K562 (cell line): Measurements from ENCODE around the gene TEX261. TPM values are rescaled to one million over a fixed set of nuclear protein-coding genes. Genes with fewer than 3 reads are reported as not detected.

ENCODE experiments used
- ATAC-seq: fragments of 200-7000 bp; cut with Tn5 transposase; 3 replicates; pipeline ENCODE4 v1.9.1; 2020; ENCODE audit warnings: moderate library complexity
- BruUV-seq: library from RNA; stranded (reverse); fragments of 400-500 nt; replicated peaks from 2 replicates; lab custom pipeline; 2021; lab: Mats Ljungman, UMichigan
- CTCF ChIA-PET: fragments of 300-600 bp; formaldehyde crosslinking; extraction: SDS; loops from one replicate; lab custom pipeline; 2021; ENCODE audit warnings: low intra/inter-chr PET ratio; lab: Yijun Ruan, JAX
- POLR2A ChIA-PET: fragments of 300-600, 350-650 bp; sonication (Branson Sonifier 250); formaldehyde crosslinking; extraction: SDS; loops from one replicate; lab custom pipeline; 2021; ENCODE audit warnings: antibody characterized with exemption, inconsistent platforms; lab: Yijun Ruan, JAX
- DNase-seq, 4 experiments: peaks; one replicate each; pipeline versions ENCODE4 v3.0.0 to v3.0.0-alpha.2; 2011 to 2018; ENCODE audit warnings: low spot score in 3 of 4, mixed read lengths in 3 of 4; ENCODE audit errors: extremely low read depth in 1 of 4
- FAIRE-seq: peaks from 2 replicates; lab custom pipeline; 2011; peaks lifted over from hg19 to GRCh38; lab: Jason Lieb, UNC
- H2AFZ ChIP-seq: 2 replicates; pipeline ENCODE4 v1.6.0; 2011; ENCODE audit warnings: low read depth, low read length, control low read depth, inconsistent platforms
- H3K27ac ChIP-seq: fragments of 200-600 bp; 3 replicates; pipeline ENCODE4 v1.8.0; 2011; ENCODE audit warnings: low read depth, mild to moderate bottlenecking, control low read depth, inconsistent platforms, low read length, moderate library complexity, mixed read lengths; ENCODE audit errors: extremely low read depth
- H3K27me3 ChIP-seq, 2 experiments: fragments of 300-600 bp in 1 of 2; 2 replicates in 1 of 2; 3 replicates in 1 of 2; pipeline versions ENCODE4 v1.6.0 to v1.8.0; 2011; ENCODE audit warnings: inconsistent platforms in 2 of 2, low read length in 2 of 2, mild to moderate bottlenecking in 1 of 2, mixed read lengths in 1 of 2, moderate library complexity in 1 of 2; ENCODE audit not compliant: control insufficient read depth in 2 of 2, insufficient read depth in 2 of 2
- H3K36me3 ChIP-seq: fragments of 300-600 bp; 3 replicates; pipeline ENCODE4 v1.8.0; 2011; ENCODE audit warnings: mild to moderate bottlenecking, low read length, inconsistent platforms; ENCODE audit not compliant: control insufficient read depth, insufficient read depth
- H3K4me1 ChIP-seq, 2 experiments: fragments of 200-600 bp in 1 of 2; replicated peaks in 1 of 2; 2 replicates in 1 of 2; 3 replicates in 1 of 2; pipeline versions ENCODE4 v1.5.1 to v1.8.0; 2011; ENCODE audit warnings: inconsistent platforms in 2 of 2, low read length in 2 of 2, mild to moderate bottlenecking in 1 of 2, mixed read lengths in 1 of 2, moderate library complexity in 1 of 2; ENCODE audit not compliant: control insufficient read depth in 2 of 2, insufficient read depth in 2 of 2
- H3K4me2 ChIP-seq: 2 replicates; pipeline ENCODE4 v1.6.1; 2011; ENCODE audit warnings: low read length, control low read depth, inconsistent platforms, mixed read lengths; ENCODE audit not compliant: insufficient read depth
- H3K4me3 ChIP-seq: fragments of 200-600 bp; sonication (generic), shearing (Covaris generic); 2 replicates; pipeline ENCODE4 v1.5.1; 2016; ENCODE audit warnings: control low read depth, inconsistent platforms
- H3K79me2 ChIP-seq: fragments of 200-600 bp; 3 replicates; pipeline ENCODE4 v1.8.0; 2011; ENCODE audit warnings: low read length, inconsistent platforms; ENCODE audit not compliant: control insufficient read depth, insufficient read depth
- H3K9ac ChIP-seq, 2 experiments: 2 replicates each; pipeline versions ENCODE4 v1.6.0 to v1.6.1; 2011; ENCODE audit warnings: low read depth in 2 of 2, low read length in 2 of 2, control low read depth in 1 of 2, inconsistent platforms in 1 of 2, mild to moderate bottlenecking in 1 of 2, mixed read lengths in 1 of 2; ENCODE audit not compliant: insufficient read depth in 1 of 2
- H3K9me1 ChIP-seq: one replicate; pipeline ENCODE4 v1.6.0; 2011; ENCODE audit warnings: inconsistent platforms, mild to moderate bottlenecking, low read length, moderate library complexity; ENCODE audit not compliant: control insufficient read depth, insufficient read depth
- H3K9me3 ChIP-seq: replicated peaks from 2 replicates; pipeline ENCODE4 v1.5.1; 2011; ENCODE audit warnings: low read depth, low read length, inconsistent platforms; ENCODE audit not compliant: control insufficient read depth, insufficient read depth
- H4K20me1 ChIP-seq: replicated peaks from 2 replicates; pipeline ENCODE4 v1.6.1; 2011; ENCODE audit warnings: low read length, inconsistent platforms, mixed read lengths; ENCODE audit not compliant: control insufficient read depth, insufficient read depth
- ARID3A ChIP-seq: IDR thresholded peaks from 2 replicates; pipeline ENCODE4 v1.6.1; 2012; ENCODE audit warnings: low read depth, low read length, improper control_type of control experiment, borderline replicate concordance
- ATF1 ChIP-seq, 2 experiments: fragments of 450-650 bp in 1 of 2; IDR thresholded peaks; 2 replicates each; pipeline ENCODE4 v1.6.1; 2016; ENCODE audit warnings: missing compliant biosample characterization in 1 of 2, missing genetic modification characterization in 1 of 2
- CEBPB ChIP-seq: fragments of 450-650 bp; IDR thresholded peaks from 2 replicates; pipeline ENCODE4 v1.6.1; 2016; ENCODE audit warnings: missing genetic modification characterization, missing compliant biosample characterization
- CEBPG ChIP-seq, 3 experiments: fragments of 200-800 bp in 1 of 3; sonication (Bioruptor generic) in 1 of 3; sonication (generic) in 1 of 3; formaldehyde crosslinking in 1 of 3; IDR thresholded peaks in 2 of 3; conservative IDR thresholded peaks in 1 of 3; 2 replicates each; pipeline versions ENCODE4 v1.6.1 to v1.8.0; 2016 to 2022; ENCODE audit warnings: missing compliant biosample characterization in 2 of 3, missing genetic modification characterization in 2 of 3, mild to moderate bottlenecking in 1 of 3, missing genetic modification reagents in 1 of 3
- CHD4 ChIP-seq: fragments of 200-600 bp; sonication (generic); IDR thresholded peaks from 3 replicates; pipeline ENCODE4 v1.6.1; 2012; ENCODE audit warnings: low read depth, mild to moderate bottlenecking, mixed read lengths, low read length, inconsistent platforms; ENCODE audit not compliant: insufficient read depth, insufficient replicate concordance, poor library complexity, severe bottlenecking
- FOS ChIP-seq: IDR thresholded peaks from 3 replicates; pipeline ENCODE4 v1.6.1; 2011; ENCODE audit not compliant: insufficient read length; ENCODE audit errors: extremely low read depth
- FOXJ3 ChIP-seq: sonication (generic); formaldehyde crosslinking; IDR thresholded peaks from 2 replicates; pipeline ENCODE4 v1.4.0; 2020; ENCODE audit warnings: mild to moderate bottlenecking, missing genetic modification reagents
- KDM2B ChIP-seq: fragments of 250-450 bp; sonication (Bioruptor Pico); IDR thresholded peaks from 2 replicates; pipeline ENCODE4 v1.8.0; 2021; ENCODE audit warnings: mild to moderate bottlenecking, moderate library complexity
- NR1H2 ChIP-seq: sonication (generic); formaldehyde crosslinking; IDR thresholded peaks from 2 replicates; pipeline ENCODE4 v1.4.0; 2020; ENCODE audit warnings: mild to moderate bottlenecking, missing genetic modification reagents
- PYGO2 ChIP-seq: fragments of 450-650 bp; IDR thresholded peaks from 2 replicates; pipeline ENCODE4 v1.6.1; 2016; ENCODE audit warnings: mild to moderate bottlenecking, missing genetic modification characterization, moderate library complexity, missing compliant biosample characterization
- SRSF3 ChIP-seq: fragments of 200-400 bp; formaldehyde crosslinking; IDR thresholded peaks from 2 replicates; pipeline ENCODE4 v1.6.1; 2016; ENCODE audit warnings: mild to moderate bottlenecking, low read length, moderate library complexity; ENCODE audit not compliant: insufficient read depth
- TEAD4 ChIP-seq, 2 experiments: sonication (generic) in 1 of 2; formaldehyde crosslinking in 1 of 2; IDR thresholded peaks; 2 replicates each; pipeline versions ENCODE4 v1.6.1 to v1.8.0; 2012 to 2022; ENCODE audit warnings: borderline replicate concordance in 1 of 2, inconsistent platforms in 1 of 2, low read length in 1 of 2, mild to moderate bottlenecking in 1 of 2, missing genetic modification reagents in 1 of 2
- WGBS: fragments of 100-300 bp; shearing (Covaris generic); methylation state at CpG from one replicate; pipeline ENCODE4 v1.1.6; 2016; ENCODE audit warnings: low coverage, mixed read lengths; ENCODE audit not compliant: insufficient coverage; ENCODE audit errors: missing lambda C conversion rate; 5-methylcytosine and 5-hydroxymethylcytosine counted together
- in situ Hi-C: fragments of 300-500 bp; cut with MboI; formaldehyde crosslinking; loops from 4 replicates; pipeline ENCODE4 v1.15.0; 2018; ENCODE audit warnings: inconsistent platforms, mixed read lengths
- intact Hi-C: fragments of 100-400 bp; cut with micrococcal nuclease; formaldehyde crosslinking; loops from 2 replicates; pipeline ENCODE4 v1.14.2; 2022
- polyA plus RNA-seq, 8 experiments: library from polyadenylated mRNA; depleted of rRNA in 4 of 8; stranded (reverse) in 5 of 8; unstranded in 3 of 8; fragments of >200 nt; fragmentation: Nextera tagmentation in 2 of 8; fragmentation: Illumina TruSeq in 1 of 8; extraction: Ambion mirVana in 2 of 8; extraction: Trizol in 1 of 8; gene quantifications; 2 replicates each; pipeline versions ENCODE4 v1.2.1 to v1.2.3, GENCODE V29; 2011 to 2014; ENCODE audit warnings: inconsistent platforms in 1 of 8, missing spikeins in 1 of 8
- total RNA-seq, 7 experiments: library from RNA; depleted of rRNA in 6 of 7; stranded (reverse); fragments of >200 nt in 6 of 7; fragmentation: Illumina TruSeq in 2 of 7; extraction: Trizol in 2 of 7; gene quantifications; 2 replicates each; pipeline versions ENCODE4 v1.2.1 to v1.2.3, GENCODE V29; 2011 to 2021; ENCODE audit warnings: low replicate concordance in 1 of 7
- TF ChIP-seq, protein P1 (sequence below), 3 experiments: IDR thresholded peaks in 2 of 3; conservative IDR thresholded peaks in 1 of 3; 2 replicates each; pipeline ENCODE4 v1.5.1; 2011 to 2012; ENCODE audit warnings: low read length in 3 of 3, mild to moderate bottlenecking in 3 of 3, control low read depth in 2 of 3, improper control_type of control experiment in 1 of 3, inconsistent platforms in 1 of 3, low read depth in 1 of 3, mixed read lengths in 1 of 3, moderate library complexity in 1 of 3; ENCODE audit not compliant: insufficient read depth in 2 of 3
- TF ChIP-seq, protein P2 (sequence below): sonication (generic); formaldehyde crosslinking; IDR thresholded peaks from 2 replicates; pipeline ENCODE4 v1.8.0; 2022; ENCODE audit warnings: missing genetic modification reagents, mild to moderate bottlenecking, moderate library complexity, borderline replicate concordance

TEX261 gene
- total and polyA plus RNA-seq, 9 of the 15 experiments (the other 6 are each of a cell fraction or from before 2014, with no cell fraction given): 11.9 to 110 (median 51.9) TPM

DNA sequence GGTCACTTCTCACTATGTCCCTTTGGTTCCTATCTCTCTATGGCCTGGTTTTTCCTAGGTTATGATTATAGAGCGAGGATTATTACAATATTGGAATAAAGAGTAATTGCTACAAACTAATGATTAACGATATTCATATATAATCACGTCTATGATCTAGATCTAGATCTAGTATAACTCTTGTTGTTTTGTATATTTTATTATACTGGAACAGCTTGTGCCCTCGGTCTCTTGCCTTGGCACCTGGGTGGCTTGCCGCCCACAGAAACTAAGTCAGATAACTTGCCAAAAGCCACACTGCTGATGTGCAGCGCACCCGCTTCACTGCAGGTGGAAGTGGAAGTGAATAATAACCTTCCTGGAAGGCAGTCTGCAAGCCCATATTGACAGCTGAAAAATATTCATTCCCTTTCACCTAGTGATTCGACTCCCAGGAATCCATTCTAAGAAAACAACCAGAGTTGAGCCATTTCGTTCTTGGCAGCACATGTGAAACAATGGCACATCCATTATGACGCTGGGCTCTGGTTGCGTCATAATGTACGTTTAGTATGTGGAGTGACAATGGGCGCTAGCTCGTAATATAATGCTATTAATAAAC lies 17.0 kb downstream of the TEX261 start:
- DNase-seq (no peak), ATAC-seq (no peak), FAIRE-seq (no peak)
- no peaks in the 10 kb centered on the region for H3K9me3 ChIP-seq
- H3K4me2 ChIP-seq: peak overlapping the region; percentile 80; the same call in 1 of the 2 replicates
- 49% methylated on average over 14 of the region's 14 CpGs for WGBS
- H3K9me1 ChIP-seq: no peaks in the 10 kb centered on the region
- intact Hi-C loops (loop anchor here (1.0 kb wide), 1 partner anchor 12 kb away; no protein-coding TSS in a partner anchor), in situ Hi-C loops (no loop called here)
- no peaks in the 10 kb centered on the region for H4K20me1 ChIP-seq
- H3K4me3 ChIP-seq: peak overlapping the region; percentile 45; the same call in 1 of the 2 replicates
- no peak overlapping the region; a peak in 1 of 4 replicates for H3K9ac ChIP-seq
- POLR2A ChIA-PET: no interaction called here
- H3K27ac ChIP-seq: no peak overlapping the region
- CTCF ChIA-PET: interaction anchor here (0.6 to 2.4 kb wide), 6 partner anchors 13 to 1172 kb away, joined by 3 to 13 read pairs (median 4); partner anchors contain the start of gene FAM136A
- TF ChIP-seq TEAD4 (IDR thresholded peaks at IDR 0.05; ENCODE audit: low read length) (no peak), TEAD4 (CRISPR knock-in tag; IDR thresholded peaks at IDR 0.05; ENCODE audit: borderline replicate concordance) (no peak), ARID3A (no peak), CEBPG (CRISPR knock-in tag; IDR thresholded peaks at IDR 0.05) (no peak), CEBPG (tag; conservative IDR thresholded peaks at IDR 0.05 in 1 of 2, IDR thresholded peaks at IDR 0.05 in 1 of 2) (peak in 1 of 2 experiments; percentile 65; a peak in 2 of 4 replicates), CHD4 (no peak), ATF1 (CRISPR knock-in tag; IDR thresholded peaks at IDR 0.05) (no peak), ATF1 (tag; IDR thresholded peaks at IDR 0.05) (0 out of 2 replicates have a peak, but pooled peaks have one; percentile 3), KDM2B (CRISPR knock-in tag) (no peak), CEBPB (peak; percentile 71), NR1H2 (CRISPR knock-in tag) (no peak), PYGO2 (tag) (no peak), FOXJ3 (CRISPR knock-in tag) (no peak), SRSF3 (no peak), FOS (no peak)
- TF ChIP-seq, protein P1, sequence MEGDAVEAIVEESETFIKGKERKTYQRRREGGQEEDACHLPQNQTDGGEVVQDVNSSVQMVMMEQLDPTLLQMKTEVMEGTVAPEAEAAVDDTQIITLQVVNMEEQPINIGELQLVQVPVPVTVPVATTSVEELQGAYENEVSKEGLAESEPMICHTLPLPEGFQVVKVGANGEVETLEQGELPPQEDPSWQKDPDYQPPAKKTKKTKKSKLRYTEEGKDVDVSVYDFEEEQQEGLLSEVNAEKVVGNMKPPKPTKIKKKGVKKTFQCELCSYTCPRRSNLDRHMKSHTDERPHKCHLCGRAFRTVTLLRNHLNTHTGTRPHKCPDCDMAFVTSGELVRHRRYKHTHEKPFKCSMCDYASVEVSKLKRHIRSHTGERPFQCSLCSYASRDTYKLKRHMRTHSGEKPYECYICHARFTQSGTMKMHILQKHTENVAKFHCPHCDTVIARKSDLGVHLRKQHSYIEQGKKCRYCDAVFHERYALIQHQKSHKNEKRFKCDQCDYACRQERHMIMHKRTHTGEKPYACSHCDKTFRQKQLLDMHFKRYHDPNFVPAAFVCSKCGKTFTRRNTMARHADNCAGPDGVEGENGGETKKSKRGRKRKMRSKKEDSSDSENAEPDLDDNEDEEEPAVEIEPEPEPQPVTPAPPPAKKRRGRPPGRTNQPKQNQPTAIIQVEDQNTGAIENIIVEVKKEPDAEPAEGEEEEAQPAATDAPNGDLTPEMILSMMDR (IDR thresholded peaks at IDR 0.05 in 2 of 3, conservative IDR thresholded peaks at IDR 0.05 in 1 of 3; ENCODE audit: insufficient read depth in 2 of 3, low read depth in 1 of 3, low read length in 3 of 3): peak in 1 of 3 experiments; percentile 2; a peak in 1 of 6 replicates
- TF ChIP-seq, protein P2, sequence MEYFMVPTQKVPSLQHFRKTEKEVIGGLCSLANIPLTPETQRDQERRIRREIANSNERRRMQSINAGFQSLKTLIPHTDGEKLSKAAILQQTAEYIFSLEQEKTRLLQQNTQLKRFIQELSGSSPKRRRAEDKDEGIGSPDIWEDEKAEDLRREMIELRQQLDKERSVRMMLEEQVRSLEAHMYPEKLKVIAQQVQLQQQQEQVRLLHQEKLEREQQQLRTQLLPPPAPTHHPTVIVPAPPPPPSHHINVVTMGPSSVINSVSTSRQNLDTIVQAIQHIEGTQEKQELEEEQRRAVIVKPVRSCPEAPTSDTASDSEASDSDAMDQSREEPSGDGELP (CRISPR knock-in tag): peak; percentile 5; the same call in 1 of the 2 replicates
- no peaks in the 10 kb centered on the region for H3K79me2 ChIP-seq
- H3K27me3 ChIP-seq: no peaks in the 10 kb centered on the region
- H3K36me3 ChIP-seq: no peaks in the 10 kb centered on the region
- H2AFZ ChIP-seq: peak overlapping the region; percentile 90; the same call in 1 of the 2 replicates
- BruUV-seq: no TSS peak
- H3K4me1 ChIP-seq: peaks cover 6 to 19% of the 10 kb centered on the region in 2 experiments; a peak in 4 of 5 replicates
